HEK293 (cell line): Measurements from ENCODE around the gene HHAT.

ENCODE experiments used
- CTCF ChIA-PET: fragments of 350-600 bp; formaldehyde crosslinking; extraction: SDS; loops from one replicate; lab custom pipeline; 2021; ENCODE audit warnings: antibody characterized with exemption; lab: Yijun Ruan, JAX
- POLR2A ChIA-PET: fragments of 300-600 bp; formaldehyde crosslinking; extraction: SDS; loops from one replicate; lab custom pipeline; 2020; ENCODE audit warnings: antibody characterized with exemption, inconsistent platforms; lab: Yijun Ruan, JAX
- H3K27ac ChIP-seq: fragments of 200-500 bp; sonication (Bioruptor generic); 2 replicates; pipeline ENCODE4 v1.5.1; 2014; ENCODE audit warnings: low read depth, low read length, control low read depth, inconsistent platforms; ENCODE audit errors: extremely low read depth
- H3K36me3 ChIP-seq, 2 experiments: fragments of 200-500 bp in 1 of 2; sonication (Bioruptor generic) in 1 of 2; 1 replicate in 1 of 2; 2 replicates in 1 of 2; pipeline ENCODE4 v1.5.1; 2014 to 2017; ENCODE audit warnings: inconsistent platforms in 2 of 2, low read length in 2 of 2; ENCODE audit not compliant: control insufficient read depth in 2 of 2, insufficient read depth in 1 of 2
- H3K4me1 ChIP-seq: fragments of 200-500 bp; sonication (Bioruptor generic); 2 replicates; pipeline ENCODE4 v1.5.1; 2014; ENCODE audit warnings: mild to moderate bottlenecking, low read length, inconsistent platforms; ENCODE audit not compliant: control insufficient read depth, insufficient read depth
- H3K4me3 ChIP-seq: 2 replicates; pipeline ENCODE4 v1.5.1; 2011; ENCODE audit warnings: low read depth, mild to moderate bottlenecking, control low read depth, low read length, moderate library complexity
- H3K9me3 ChIP-seq: fragments of 200-500 bp; sonication (Bioruptor generic); 2 replicates; pipeline ENCODE4 v1.5.1; 2014; ENCODE audit warnings: low read depth, low read length, inconsistent platforms; ENCODE audit not compliant: control insufficient read depth, insufficient read depth
- BCL11A ChIP-seq: fragments of 450-650 bp; formaldehyde crosslinking; IDR thresholded peaks from 2 replicates; pipeline ENCODE4 v1.5.1; 2016; ENCODE audit warnings: low read depth, missing biosample characterization, missing genetic modification characterization
- EGR2 ChIP-seq: fragments of 450-650 bp; formaldehyde crosslinking; IDR thresholded peaks from 2 replicates; pipeline ENCODE4 v1.5.1; 2016; ENCODE audit warnings: low read depth, missing biosample characterization, missing genetic modification characterization
- KLF9 ChIP-seq: fragments of 450-650 bp; formaldehyde crosslinking; IDR thresholded peaks from 2 replicates; pipeline ENCODE4 v1.5.1; 2016; ENCODE audit warnings: missing biosample characterization, missing genetic modification characterization, low read depth
- SCRT2 ChIP-seq: fragments of 450-650 bp; formaldehyde crosslinking; IDR thresholded peaks from 2 replicates; pipeline ENCODE4 v1.5.1; 2016; ENCODE audit warnings: missing biosample characterization, missing genetic modification characterization
- ZNF169 ChIP-seq: fragments of 450-650 bp; formaldehyde crosslinking; IDR thresholded peaks from 2 replicates; pipeline ENCODE4 v1.5.1; 2016; ENCODE audit warnings: missing biosample characterization, missing genetic modification characterization
- ZNF26 ChIP-seq: fragments of 450-650 bp; formaldehyde crosslinking; IDR thresholded peaks from 2 replicates; pipeline ENCODE4 v1.5.1; 2016; ENCODE audit warnings: missing biosample characterization, missing genetic modification characterization
- ZNF350 ChIP-seq: fragments of 450-650 bp; formaldehyde crosslinking; IDR thresholded peaks from 2 replicates; pipeline ENCODE4 v1.5.0; 2017; ENCODE audit warnings: missing biosample characterization, mild to moderate bottlenecking, missing genetic modification characterization
- ZNF366 ChIP-seq: fragments of 450-650 bp; formaldehyde crosslinking; conservative IDR thresholded peaks from 2 replicates; pipeline ENCODE4 v1.5.1; 2016; ENCODE audit warnings: missing biosample characterization, missing genetic modification characterization
- ZNF501 ChIP-seq: fragments of 450-650 bp; formaldehyde crosslinking; IDR thresholded peaks from 2 replicates; pipeline ENCODE4 v1.5.1; 2016; ENCODE audit warnings: missing biosample characterization, missing genetic modification characterization
- ZNF530 ChIP-seq: fragments of 450-650 bp; formaldehyde crosslinking; IDR thresholded peaks from 2 replicates; pipeline ENCODE4 v1.5.1; 2016; ENCODE audit warnings: low read depth, missing biosample characterization, missing genetic modification characterization
- ZNF704 ChIP-seq: fragments of 450-650 bp; formaldehyde crosslinking; IDR thresholded peaks from 2 replicates; pipeline ENCODE4 v1.5.1; 2016; ENCODE audit warnings: missing biosample characterization, missing genetic modification characterization
- TF ChIP-seq, protein P1 (sequence below): fragments of 450-650 bp; formaldehyde crosslinking; IDR thresholded peaks from 2 replicates; pipeline ENCODE4 v1.5.1; 2016; ENCODE audit warnings: missing biosample characterization, missing genetic modification characterization, borderline replicate concordance

HHAT gene

GRCh38 chr1:210476730-210477129 lies 148.0 kb downstream of the HHAT start (continued):
- TF ChIP-seq, protein P1, sequence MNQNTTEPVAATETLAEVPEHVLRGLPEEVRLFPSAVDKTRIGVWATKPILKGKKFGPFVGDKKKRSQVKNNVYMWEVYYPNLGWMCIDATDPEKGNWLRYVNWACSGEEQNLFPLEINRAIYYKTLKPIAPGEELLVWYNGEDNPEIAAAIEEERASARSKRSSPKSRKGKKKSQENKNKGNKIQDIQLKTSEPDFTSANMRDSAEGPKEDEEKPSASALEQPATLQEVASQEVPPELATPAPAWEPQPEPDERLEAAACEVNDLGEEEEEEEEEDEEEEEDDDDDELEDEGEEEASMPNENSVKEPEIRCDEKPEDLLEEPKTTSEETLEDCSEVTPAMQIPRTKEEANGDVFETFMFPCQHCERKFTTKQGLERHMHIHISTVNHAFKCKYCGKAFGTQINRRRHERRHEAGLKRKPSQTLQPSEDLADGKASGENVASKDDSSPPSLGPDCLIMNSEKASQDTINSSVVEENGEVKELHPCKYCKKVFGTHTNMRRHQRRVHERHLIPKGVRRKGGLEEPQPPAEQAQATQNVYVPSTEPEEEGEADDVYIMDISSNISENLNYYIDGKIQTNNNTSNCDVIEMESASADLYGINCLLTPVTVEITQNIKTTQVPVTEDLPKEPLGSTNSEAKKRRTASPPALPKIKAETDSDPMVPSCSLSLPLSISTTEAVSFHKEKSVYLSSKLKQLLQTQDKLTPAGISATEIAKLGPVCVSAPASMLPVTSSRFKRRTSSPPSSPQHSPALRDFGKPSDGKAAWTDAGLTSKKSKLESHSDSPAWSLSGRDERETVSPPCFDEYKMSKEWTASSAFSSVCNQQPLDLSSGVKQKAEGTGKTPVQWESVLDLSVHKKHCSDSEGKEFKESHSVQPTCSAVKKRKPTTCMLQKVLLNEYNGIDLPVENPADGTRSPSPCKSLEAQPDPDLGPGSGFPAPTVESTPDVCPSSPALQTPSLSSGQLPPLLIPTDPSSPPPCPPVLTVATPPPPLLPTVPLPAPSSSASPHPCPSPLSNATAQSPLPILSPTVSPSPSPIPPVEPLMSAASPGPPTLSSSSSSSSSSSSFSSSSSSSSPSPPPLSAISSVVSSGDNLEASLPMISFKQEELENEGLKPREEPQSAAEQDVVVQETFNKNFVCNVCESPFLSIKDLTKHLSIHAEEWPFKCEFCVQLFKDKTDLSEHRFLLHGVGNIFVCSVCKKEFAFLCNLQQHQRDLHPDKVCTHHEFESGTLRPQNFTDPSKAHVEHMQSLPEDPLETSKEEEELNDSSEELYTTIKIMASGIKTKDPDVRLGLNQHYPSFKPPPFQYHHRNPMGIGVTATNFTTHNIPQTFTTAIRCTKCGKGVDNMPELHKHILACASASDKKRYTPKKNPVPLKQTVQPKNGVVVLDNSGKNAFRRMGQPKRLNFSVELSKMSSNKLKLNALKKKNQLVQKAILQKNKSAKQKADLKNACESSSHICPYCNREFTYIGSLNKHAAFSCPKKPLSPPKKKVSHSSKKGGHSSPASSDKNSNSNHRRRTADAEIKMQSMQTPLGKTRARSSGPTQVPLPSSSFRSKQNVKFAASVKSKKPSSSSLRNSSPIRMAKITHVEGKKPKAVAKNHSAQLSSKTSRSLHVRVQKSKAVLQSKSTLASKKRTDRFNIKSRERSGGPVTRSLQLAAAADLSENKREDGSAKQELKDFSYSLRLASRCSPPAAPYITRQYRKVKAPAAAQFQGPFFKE (tag by site-specific recombination) = no peak
- no peak for TF ChIP-seq EGR2
- no peak for TF ChIP-seq ZNF350 (tag by site-specific recombination)

- no peak for TF ChIP-seq ZNF704 (tag by site-specific recombination)
- TF ChIP-seq SCRT2 = 0 out of 2 replicates have a peak, but pooled peaks have one; percentile 13
- H3K36me3 ChIP-seq = no peaks in the 10 kb centered on the region
- no peak overlapping the region for H3K27ac ChIP-seq
- no peak overlapping the region for H3K4me3 ChIP-seq
- no peaks in the 10 kb centered on the region for H3K9me3 ChIP-seq
- H3K4me1 ChIP-seq = no peaks in the 10 kb centered on the region
- ChIA-PET CTCF (interaction anchor here (0.9 to 1.0 kb wide), 3 partner anchors 12 to 16 kb away, joined by 3 to 6 read pairs (median 3); no protein-coding TSS in a partner anchor), POLR2A (no interaction called here)
Observed at GRCh38 chr1:210477328-210477924, 148.7 kb downstream of the HHAT start.

DNA sequence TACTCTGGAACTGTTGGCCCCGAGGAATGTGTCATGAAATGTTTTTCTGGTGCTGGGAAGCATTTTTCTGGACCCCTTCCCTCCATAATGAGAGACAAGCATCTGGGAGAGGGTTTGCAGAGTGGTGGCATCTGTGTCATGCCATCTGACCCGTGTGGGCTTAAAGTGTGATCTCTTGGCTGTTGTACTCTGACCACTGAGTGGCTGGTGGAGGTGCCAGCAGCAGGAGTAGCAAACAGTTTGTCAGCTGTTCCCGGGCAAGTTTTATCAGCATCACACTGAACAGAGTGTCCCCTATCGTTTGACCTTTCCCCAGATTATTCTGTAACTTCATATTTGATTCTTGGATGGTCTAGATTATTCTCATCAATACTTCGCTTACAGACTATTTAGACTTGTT lies 150.1 kb downstream of the HHAT start:
- CTCF ChIA-PET = no interaction called here
- Histone ChIP-seq H3K27ac (no peak overlapping the region), H3K9me3 (no peaks in the 10 kb centered on the region), H3K4me1 (no peaks in the 10 kb centered on the region), H3K36me3 (no peaks in the 10 kb centered on the region), H3K4me3 (no peak overlapping the region)
- POLR2A ChIA-PET = no interaction called here
- TF ChIP-seq KLF9 (tag by site-specific recombination) (no peak), ZNF530 (tag by site-specific recombination) (no peak), BCL11A (no peak), ZNF366 (tag by site-specific recombination) (no peak), ZNF169 (tag by site-specific recombination) (no peak)

DNA sequence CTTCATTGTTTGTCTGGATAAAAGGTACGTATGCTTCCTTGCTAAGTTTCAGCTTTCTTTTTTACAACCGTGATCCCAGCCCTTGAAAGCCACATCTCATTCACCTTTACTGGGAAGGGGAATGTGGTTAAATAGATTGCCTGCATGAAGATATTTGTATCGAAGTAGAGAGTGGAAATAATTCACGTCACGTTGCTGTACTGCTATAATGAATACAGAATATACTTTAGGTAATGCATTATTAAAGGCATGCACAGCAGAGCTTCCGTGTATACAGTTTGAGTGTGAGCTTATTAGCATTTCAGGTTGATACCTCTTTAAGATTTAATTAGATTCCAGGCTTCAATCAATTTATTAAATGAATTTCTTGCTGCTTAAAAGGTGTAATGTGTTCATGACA lies 153.8 kb downstream of the HHAT start:
- POLR2A ChIA-PET = no interaction called here
- CTCF ChIA-PET = interaction anchor here (0.6 kb wide), 1 partner anchor 20 kb away, joined by 3 read pairs; no protein-coding TSS in a partner anchor
- Histone ChIP-seq H3K4me1 (no peaks in the 10 kb centered on the region), H3K36me3 (no peaks in the 10 kb centered on the region), H3K27ac (no peak overlapping the region), H3K9me3 (no peaks in the 10 kb centered on the region), H3K4me3 (no peak overlapping the region)
- no peak for TF ChIP-seq ZNF26 (tag by site-specific recombination)
- TF ChIP-seq, protein P1 (tag by site-specific recombination) = no peak
- no peak for TF ChIP-seq ZNF501 (tag by site-specific recombination)
